ENCODE data around the gene PPEF1.

GRCh38 chrX:18753631-18754030, 46.2 kb downstream of the PPEF1 start:
- TF ChIP-seq SP1 (IDR thresholded peaks at IDR 0.05) (no peak), SUZ12 (IDR thresholded peaks at IDR 0.05) (no peak), FOXM1 (IDR thresholded peaks at IDR 0.05; ENCODE audit: borderline replicate concordance) (no peak), BHLHE40 (IDR thresholded peaks at IDR 0.05; ENCODE audit: borderline replicate concordance) (no peak), ZNF384 (IDR thresholded peaks at IDR 0.05) (no peak), ARNT (IDR thresholded peaks at IDR 0.05) (no peak), FOXK2 (IDR thresholded peaks at IDR 0.05) (no peak), ELF4 (IDR thresholded peaks at IDR 0.05) (no peak), HDGF (IDR thresholded peaks at IDR 0.05; ENCODE audit: borderline replicate concordance) (no peak), PKNOX1 (IDR thresholded peaks at IDR 0.05) (no peak)
